ENCODE data around the gene ARF6. TPM values are rescaled to one million over a fixed set of nuclear protein-coding genes. Genes with fewer than 3 reads are reported as not detected.

Gene ARF6
- total and polyA plus RNA-seq, 10 of the 15 experiments (the other 5 are each of a cell fraction or from before 2014, with no cell fraction given), result 46.8 to 128 (median 71.9) TPM

DNA sequence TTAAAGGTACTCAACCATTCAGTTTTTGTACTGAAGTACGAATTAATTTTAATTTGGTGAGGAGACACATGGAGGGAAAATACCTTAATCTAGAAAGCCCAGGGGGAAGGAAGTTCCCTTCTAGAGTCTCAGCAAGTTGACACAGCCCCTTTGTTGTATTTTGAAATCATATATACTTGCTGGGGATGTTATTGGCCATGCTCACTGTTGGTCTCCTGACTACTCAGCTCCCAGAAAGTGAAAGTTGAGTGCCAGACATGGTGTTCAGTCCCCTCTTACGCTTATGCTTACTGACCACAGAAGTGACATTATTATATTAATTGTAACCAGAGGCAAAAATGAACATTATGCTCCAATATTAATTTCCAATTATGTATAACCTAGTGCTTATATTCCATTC is 28.1 kb downstream of the ARF6 start (continued):
- TF ChIP-seq, protein P1, sequence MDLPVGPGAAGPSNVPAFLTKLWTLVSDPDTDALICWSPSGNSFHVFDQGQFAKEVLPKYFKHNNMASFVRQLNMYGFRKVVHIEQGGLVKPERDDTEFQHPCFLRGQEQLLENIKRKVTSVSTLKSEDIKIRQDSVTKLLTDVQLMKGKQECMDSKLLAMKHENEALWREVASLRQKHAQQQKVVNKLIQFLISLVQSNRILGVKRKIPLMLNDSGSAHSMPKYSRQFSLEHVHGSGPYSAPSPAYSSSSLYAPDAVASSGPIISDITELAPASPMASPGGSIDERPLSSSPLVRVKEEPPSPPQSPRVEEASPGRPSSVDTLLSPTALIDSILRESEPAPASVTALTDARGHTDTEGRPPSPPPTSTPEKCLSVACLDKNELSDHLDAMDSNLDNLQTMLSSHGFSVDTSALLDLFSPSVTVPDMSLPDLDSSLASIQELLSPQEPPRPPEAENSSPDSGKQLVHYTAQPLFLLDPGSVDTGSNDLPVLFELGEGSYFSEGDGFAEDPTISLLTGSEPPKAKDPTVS (IDR thresholded peaks at IDR 0.05; ENCODE audit: low read depth, low read length), result no peak
- TF ChIP-seq RB1 (IDR thresholded peaks at IDR 0.05; ENCODE audit: borderline replicate concordance), result no peak
- TF ChIP-seq HDAC6 (IDR thresholded peaks at IDR 0.05; ENCODE audit: unreplicated experiment), result no peak
- no peak for TF ChIP-seq RAD21 (IDR thresholded peaks at IDR 0.05; ENCODE audit: insufficient read depth, low read depth, low read length)
- TF ChIP-seq PRDM15 (CRISPR knock-in tag; IDR thresholded peaks at IDR 0.05), result no peak
- TF ChIP-seq E4F1 (IDR thresholded peaks at IDR 0.05; ENCODE audit: borderline replicate concordance, partially characterized antibody), result no peak
- TF ChIP-seq IKZF1 (conservative IDR thresholded peaks at IDR 0.05), result peak; percentile 57
- no peak for TF ChIP-seq CHD2 (IDR thresholded peaks at IDR 0.05; ENCODE audit: borderline replicate concordance, low read depth, low read length)
- TF ChIP-seq FOXM1 (IDR thresholded peaks at IDR 0.05; ENCODE audit: low read depth, low read length), result no peak
- TF ChIP-seq CHD4 (IDR thresholded peaks at IDR 0.05), result no peak
- TF ChIP-seq BRCA1 (IDR thresholded peaks at IDR 0.05; ENCODE audit: low read depth, low read length), result no peak
- no peak for TF ChIP-seq KAT2A (conservative IDR thresholded peaks at IDR 0.05; ENCODE audit: control insufficient read depth, low read depth, low read length)
- peak; percentile 31 to 37; a peak in 1 of 4 replicates for TF ChIP-seq IKZF2 (IDR thresholded peaks at IDR 0.05)
- no peak for TF ChIP-seq RAD51 (IDR thresholded peaks at IDR 0.05)
- no peak for TF ChIP-seq GATAD2B (conservative IDR thresholded peaks at IDR 0.05; ENCODE audit: low read depth)
- TF ChIP-seq, protein P2, sequence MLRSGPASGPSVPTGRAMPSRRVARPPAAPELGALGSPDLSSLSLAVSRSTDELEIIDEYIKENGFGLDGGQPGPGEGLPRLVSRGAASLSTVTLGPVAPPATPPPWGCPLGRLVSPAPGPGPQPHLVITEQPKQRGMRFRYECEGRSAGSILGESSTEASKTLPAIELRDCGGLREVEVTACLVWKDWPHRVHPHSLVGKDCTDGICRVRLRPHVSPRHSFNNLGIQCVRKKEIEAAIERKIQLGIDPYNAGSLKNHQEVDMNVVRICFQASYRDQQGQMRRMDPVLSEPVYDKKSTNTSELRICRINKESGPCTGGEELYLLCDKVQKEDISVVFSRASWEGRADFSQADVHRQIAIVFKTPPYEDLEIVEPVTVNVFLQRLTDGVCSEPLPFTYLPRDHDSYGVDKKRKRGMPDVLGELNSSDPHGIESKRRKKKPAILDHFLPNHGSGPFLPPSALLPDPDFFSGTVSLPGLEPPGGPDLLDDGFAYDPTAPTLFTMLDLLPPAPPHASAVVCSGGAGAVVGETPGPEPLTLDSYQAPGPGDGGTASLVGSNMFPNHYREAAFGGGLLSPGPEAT (IDR thresholded peaks at IDR 0.05; ENCODE audit: low read depth), result peak; percentile 55; the same call in 1 of the 2 replicates
- TF ChIP-seq MYB (IDR thresholded peaks at IDR 0.05; ENCODE audit: borderline replicate concordance, low read depth, low read length), result no peak
- peak; percentile 97 for TF ChIP-seq SKIL (IDR thresholded peaks at IDR 0.05; ENCODE audit: low read depth, poor library complexity, severe bottlenecking)
